Spleen (tissue), 11 donors: ENCODE data around the gene KLHL35. TPM values are rescaled to one million over a fixed set of nuclear protein-coding genes. Genes with fewer than 3 reads are reported as not detected.

ENCODE experiments used
- DNase-seq: peaks from one replicate; pipeline ENCODE4 v3.0.0-alpha.2; 2020
- H3K27ac ChIP-seq, 8 donors: fragments of 200-600 bp; sonication (generic) in 7 of 8; 1 replicate in 4 of 8; 2 replicates in 4 of 8; pipeline versions ENCODE4 v1.5.0 to v1.8.0; 2016 to 2021; ENCODE audit warnings: inconsistent platforms in 4 of 8, mild to moderate bottlenecking in 4 of 8, moderate library complexity in 1 of 8
- H3K27me3 ChIP-seq, 7 donors: fragments of 200-600 bp; sonication (generic) in 6 of 7; replicated peaks in 1 of 7; 1 replicate in 4 of 7; 2 replicates in 3 of 7; pipeline versions ENCODE4 v1.5.0 to v1.8.0; 2016 to 2021; ENCODE audit warnings: inconsistent platforms in 3 of 7, mild to moderate bottlenecking in 1 of 7
- H3K36me3 ChIP-seq, 6 donors: fragments of 200-600 bp; sonication (generic) in 5 of 6; 1 replicate in 4 of 6; 2 replicates in 2 of 6; pipeline versions ENCODE4 v1.5.0 to v1.8.0; 2016 to 2021; ENCODE audit warnings: inconsistent platforms in 2 of 6
- H3K4me1 ChIP-seq, 6 donors: fragments of 200-600 bp; sonication (generic) in 5 of 6; 1 replicate in 3 of 6; 2 replicates in 3 of 6; pipeline versions ENCODE4 v1.5.0 to v1.8.0; 2016 to 2021; ENCODE audit warnings: inconsistent platforms in 3 of 6
- H3K4me3 ChIP-seq, 8 donors: fragments of 200-600 bp; sonication (generic) in 7 of 8; 1 replicate in 4 of 8; 2 replicates in 4 of 8; pipeline versions ENCODE4 v1.5.0 to v1.8.0; 2016 to 2021; ENCODE audit warnings: inconsistent platforms in 4 of 8, mild to moderate bottlenecking in 4 of 8, moderate library complexity in 2 of 8
- H3K9me3 ChIP-seq, 8 donors: fragments of 200-600 bp; sonication (generic) in 7 of 8; 1 replicate in 4 of 8; 2 replicates in 4 of 8; pipeline versions ENCODE4 v1.5.0 to v1.8.0; 2016 to 2021; ENCODE audit warnings: inconsistent platforms in 4 of 8
- CTCF ChIP-seq, 11 experiments: fragments of 200-600 bp in 7 of 11; fragments of 450-650 bp in 4 of 11; sonication (generic) in 4 of 11; IDR thresholded peaks in 8 of 11; conservative IDR thresholded peaks in 3 of 11; 1 replicate in 7 of 11; 2 replicates in 4 of 11; pipeline versions ENCODE4 v1.4.0 to v1.8.0; 2016 to 2021; ENCODE audit warnings: antibody characterized with exemption in 11 of 11, inconsistent platforms in 4 of 11, mild to moderate bottlenecking in 1 of 11
- POLR2A ChIP-seq, 3 donors: fragments of 450-650 bp; IDR thresholded peaks; one replicate each; pipeline ENCODE4 v1.5.1; 2017; ENCODE audit warnings: antibody characterized with exemption in 3 of 3, mild to moderate bottlenecking in 1 of 3
- POLR2AphosphoS5 ChIP-seq, 3 donors: sonication (generic); formaldehyde crosslinking; IDR thresholded peaks; one replicate each; pipeline ENCODE4 v1.5.1; 2017; ENCODE audit warnings: antibody characterized with exemption in 3 of 3
- WGBS, 5 donors: extraction: QIAGEN DNeasy Blood & Tissue Kit in 3 of 5; methylation state at CpG; one replicate each; pipeline versions ENCODE4 v1.1.5 to v1.1.7; 2013 to 2018; 5-methylcytosine and 5-hydroxymethylcytosine counted together
- intact Hi-C: fragments of 100-400 bp; cut with DNase I; formaldehyde crosslinking; loops from one replicate; pipeline ENCODE4 v1.15.0; 2023; ENCODE audit warnings: low total_unique reads
- polyA plus RNA-seq, 3 donors: library from polyadenylated mRNA; stranded (reverse); fragments of 200-250 nt; gene quantifications; one replicate each; pipeline ENCODE4 v1.2.1, GENCODE V29; 2013
- total RNA-seq, 7 donors: library from RNA; depleted of rRNA in 3 of 7; stranded (reverse); fragments of >200 nt in 3 of 7; fragmentation: NEBNext Ultra II Directional in 4 of 7; extraction: Animal tissue kit (Norgen Biotek cat#: 25700) in 4 of 7; gene quantifications; one replicate each; pipeline versions ENCODE4 v1.1.0 to v1.2.1, GENCODE V29; 2016 to 2021
- donor health status: healthy with polysubstance abuse.
- donor health status: DM: no; HTN: no; CAD: no; lungs with moderate emphysema.
- donor health status: DM: no; HTN: no; CAD: no.
- donor health status: Bipolar disorder and iron deficiency.
- donor health status: healthy.
- donor health status: DM: no; HTN: no; CAD: no.
- donor health status: DM: yes; HTN: yes; CAD: no.

The KLHL35 gene
- total and polyA plus RNA-seq, 10 donors: 0.19 to 3.8 (median 2.1) TPM

- TF ChIP-seq POLR2AphosphoS5 (IDR thresholded peaks at IDR 0.05) (no peak), POLR2A (IDR thresholded peaks at IDR 0.05) (no peak), CTCF (IDR thresholded peaks at IDR 0.05 in 8 of 11, conservative IDR thresholded peaks at IDR 0.05 in 3 of 11) (peak in 8 of 11 experiments; percentile 32 to 66 (median 52))
- WGBS, 5 donors: 77 to 83% (median 81%) methylated on average over 44 to 46 of the region's 46 CpGs
- intact Hi-C loops: no loop called here
Observed at GRCh38 chr11:75450826-75451821, 18.1 kb upstream of the KLHL35 start.

GRCh38 chr11:75450236-75450635 lies 17.2 kb upstream of the KLHL35 start:
- TF ChIP-seq POLR2AphosphoS5 (IDR thresholded peaks at IDR 0.05): no peak
- TF ChIP-seq CTCF (IDR thresholded peaks at IDR 0.05 in 8 of 11, conservative IDR thresholded peaks at IDR 0.05 in 3 of 11): no peak
- TF ChIP-seq POLR2A (IDR thresholded peaks at IDR 0.05): no peak
- Histone ChIP-seq H3K4me3 (no peak overlapping the region), H3K36me3 (peaks cover 0 to 70% (median 2%) of the 10 kb centered on the region in 6 donors), H3K4me1 (peaks cover 0 to 19% (median 0%) of the 10 kb centered on the region in 6 donors), H3K27me3 (no peaks in the 10 kb centered on the region), H3K27ac (peak overlapping the region in 2 of 8 donors; percentile 5 to 7), H3K9me3 (peaks cover 0 to 5% (median 0%) of the 10 kb centered on the region in 8 donors)
- intact Hi-C loops: no loop called here
- 76 to 92% (median 89%) methylated on average over 7 of the region's 7 CpGs for WGBS, 5 donors
- DNase-seq: no peak

More at GRCh38 chr11:75450826-75451821, 18.1 kb upstream of the KLHL35 start:
- no peaks in the 10 kb centered on the region for H3K27me3 ChIP-seq
- peaks cover 0 to 5% (median 0%) of the 10 kb centered on the region in 8 donors for H3K9me3 ChIP-seq
- DNase-seq: no peak
- peaks cover 0 to 72% (median 2%) of the 10 kb centered on the region in 6 donors for H3K36me3 ChIP-seq
- H3K27ac ChIP-seq: no peak overlapping the region
- H3K4me1 ChIP-seq: peaks cover 0 to 19% (median 0%) of the 10 kb centered on the region in 6 donors
- H3K4me3 ChIP-seq: no peak overlapping the region

- intact Hi-C loops: no loop called here
- peaks cover 0 to 66% (median 2%) of the 10 kb centered on the region in 6 donors for H3K36me3 ChIP-seq
Observed at GRCh38 chr11:75449776-75450175, 16.8 kb upstream of the KLHL35 start.

More at GRCh38 chr11:75449776-75450175, 16.8 kb upstream of the KLHL35 start:
- TF ChIP-seq CTCF (IDR thresholded peaks at IDR 0.05 in 8 of 11, conservative IDR thresholded peaks at IDR 0.05 in 3 of 11): no peak
- no peak for TF ChIP-seq POLR2A (IDR thresholded peaks at IDR 0.05)
- no peak for TF ChIP-seq POLR2AphosphoS5 (IDR thresholded peaks at IDR 0.05)
- WGBS, 5 donors: 80 to 91% (median 86%) methylated on average over 10 to 11 of the region's 11 CpGs
- no peak overlapping the region for H3K4me3 ChIP-seq
- H3K27ac ChIP-seq: peak overlapping the region in 1 of 8 donors; percentile 5
- peaks cover 0 to 15% (median 0%) of the 10 kb centered on the region in 6 donors for H3K4me1 ChIP-seq
- DNase-seq: no peak
- H3K9me3 ChIP-seq: peaks cover 0 to 5% (median 0%) of the 10 kb centered on the region in 8 donors
- no peaks in the 10 kb centered on the region for H3K27me3 ChIP-seq
